ENCODE measurements around the gene XK.

GRCh38 chrX:37757082-37757481, 71.5 kb downstream of the XK start:
- TF ChIP-seq CTCF (IDR thresholded peaks at IDR 0.05 in 4 of 5, conservative IDR thresholded peaks at IDR 0.05 in 1 of 5) (no peak), POLR2A (IDR thresholded peaks at IDR 0.05) (no peak)

All from gastrocnemius medialis (tissue), 4 donors.